Heart left ventricle (tissue), 13 donors: Measurements from ENCODE around the gene ACCSL.

Experiments
- CTCF ChIP-seq, 12 donors: fragments of 200-600 bp; sonication (generic) in 4 of 12; IDR thresholded peaks; one replicate each; pipeline versions ENCODE4 v1.5.0 to v1.8.0; 2018 to 2022; ENCODE audit warnings: antibody characterized with exemption in 12 of 12, mild to moderate bottlenecking in 5 of 12
- POLR2A ChIP-seq, 2 donors: fragments of 450-650 bp; IDR thresholded peaks; one replicate each; pipeline ENCODE4 v1.6.1; 2017; ENCODE audit warnings: antibody characterized with exemption in 2 of 2, mild to moderate bottlenecking in 2 of 2, moderate library complexity in 2 of 2
- donor health status: ischemic (EF 13 %, LVEDD 7.1; RV severe dilation, severe dysfunction).
- donor health status: DM: no; HTN: yes; CAD: no.
- donor health status: DM: no; HTN: no; CAD: no.
- donor health status: ischemic (EF 25% LVEDD 6.9; RV normal size, moderate dysfunction).
- donor health status: ischemic (EF 25% LVEDD 5.7; RV mildly dilated, moderate dysfunction).
- donor health status: ischemic (EF 35%, LVEDD 5.7; RV mildly dilated, moderate dysfunction).
- donor health status: nonischemic (EF 11% LVEDD 7.7; RV severe dilation, severe dysfunction).
- donor health status: DM: yes; HTN: yes; CAD: no.
- donor health status: PGD.
- donor health status: ischemic (EF 29% LVEDD 5.4; RV normal size, mild dysfunction).
- donor health status: nonischemic (EF 23%, LVEDD 6.1; RV moderate dilation, normal function).

GRCh38 chr11:44065841-44066731 lies 18.3 kb downstream of the ACCSL start, which contains the start of gene ACCS:
- TF ChIP-seq CTCF (IDR thresholded peaks at IDR 0.05): peak; percentile 69 to 97 (median 85)
- TF ChIP-seq POLR2A (IDR thresholded peaks at IDR 0.05): peak in 1 of 2 donors; percentile 62
